Measurements from ENCODE around the gene MYLK2.

MYLK2 gene

DNA sequence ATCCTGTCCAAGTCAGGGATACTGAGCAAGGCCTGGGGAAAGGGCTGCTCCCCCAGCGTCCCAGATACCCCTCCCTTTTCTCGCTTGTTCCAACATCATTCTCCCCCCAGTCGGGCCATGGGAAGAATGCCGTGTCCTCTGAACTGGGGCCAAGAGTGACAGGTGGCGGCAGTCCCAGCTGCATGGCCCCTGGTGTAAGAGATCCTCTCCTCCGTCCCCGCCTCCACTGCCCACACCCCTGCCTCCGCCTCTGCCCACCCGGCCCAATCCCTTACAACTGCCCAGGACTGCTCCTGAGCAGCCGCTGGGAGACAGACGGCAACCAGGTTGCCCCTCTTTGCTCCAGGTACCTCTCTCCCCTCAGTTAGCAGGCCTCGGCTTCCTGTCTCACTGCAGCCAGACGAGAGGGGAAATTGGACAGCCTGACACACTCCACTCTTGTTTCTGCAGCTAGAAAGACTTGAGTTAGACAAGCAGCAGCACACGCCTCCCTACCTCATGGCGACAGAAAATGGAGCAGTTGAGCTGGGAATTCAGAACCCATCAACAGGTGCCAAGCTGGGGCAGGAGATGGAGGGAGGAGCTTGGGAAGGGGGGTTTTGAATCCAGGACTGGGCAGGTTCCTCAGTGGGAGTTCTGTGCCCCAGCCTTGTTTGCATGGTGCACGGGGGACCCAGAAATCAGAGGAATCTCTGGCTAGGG is at the start of gene MYLK2:
Gene MYLK2, plus strand, starts transcription at position 274 of the 702 bp plus-strand sequence. Its CDS starts 225 bp downstream, at position 499.
- Histone ChIP-seq H3K4me1 (peaks cover 23 to 35% (median 32%) of the 10 kb centered on the region in 10 experiments), H3K9ac (no peak within 1 kb of the TSS), H4K20me1 (peaks cover 0 to 21% (median 0%) of the 10 kb centered on the region in 11 experiments; a peak in 4 of 22 replicates), H3K4me2 (no peak within 1 kb of the TSS), H3K27ac (no peak within 1 kb of the TSS), H3K27me3 (peaks cover 0 to 6% (median 0%) of the 10 kb centered on the region in 11 experiments; a peak in 1 of 22 replicates), H3K36me3 (no peaks in the 10 kb centered on the region), H3K9me3 (replicated peaks in 1 of 11) (no peaks in the 10 kb centered on the region), H3K4me3 (no peak within 1 kb of the TSS)
- no peak for TF ChIP-seq Cebpa-rat (IDR thresholded peaks at IDR 0.05)

DNA sequence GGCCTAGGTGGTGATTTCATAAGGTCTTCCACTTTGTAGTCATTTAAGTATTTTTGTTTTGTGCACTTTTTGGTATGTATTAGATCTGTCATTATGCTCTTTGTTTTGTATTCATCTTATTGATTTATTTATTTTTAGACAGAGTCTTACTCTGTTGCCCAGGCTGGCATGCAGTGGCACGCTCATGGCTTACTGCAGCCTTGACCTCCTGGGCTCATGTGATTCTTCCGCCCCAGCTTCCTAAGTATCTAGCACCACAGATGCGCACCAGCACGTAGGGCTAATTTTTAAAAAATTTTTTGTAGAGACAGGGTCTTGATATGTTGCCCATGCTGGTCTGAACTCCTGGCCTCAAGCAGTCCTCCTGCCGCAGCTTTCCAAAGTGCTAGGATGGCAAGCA is 49.5 kb upstream of the MYLK2 start:
- Histone ChIP-seq H3K27ac (no peak overlapping the region), H3K27me3 (no peaks in the 10 kb centered on the region), H3K4me2 (no peak overlapping the region), H4K20me1 (peaks cover 0 to 35% (median 10%) of the 10 kb centered on the region in 11 experiments; a peak in 10 of 22 replicates), H3K9ac (no peak overlapping the region), H3K9me3 (replicated peaks in 1 of 11) (no peaks in the 10 kb centered on the region), H3K36me3 (peaks cover 24 to 100% (median 99%) of the 10 kb centered on the region in 11 experiments), H3K4me3 (no peak overlapping the region), H3K4me1 (no peaks in the 10 kb centered on the region)
- no peak for TF ChIP-seq Cebpa-rat (IDR thresholded peaks at IDR 0.05)

DNA sequence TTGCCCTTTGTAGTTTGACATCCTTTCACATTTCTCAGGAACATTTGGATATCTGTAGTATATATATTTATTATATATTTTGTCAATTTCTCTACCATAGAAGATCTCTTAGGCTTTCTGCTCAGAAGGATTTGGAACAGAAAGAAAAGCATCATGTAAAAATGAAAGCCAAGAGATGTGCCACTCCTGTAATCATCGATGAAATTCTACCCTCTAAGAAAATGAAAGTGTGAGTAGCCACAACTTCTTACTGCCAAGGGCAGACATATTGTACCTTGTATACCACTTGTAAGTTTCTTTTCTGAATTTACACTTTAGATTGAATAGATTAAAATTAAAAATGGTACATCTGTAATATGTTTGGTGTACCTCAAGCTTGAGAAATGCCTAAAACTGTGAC is 48.9 kb upstream of the MYLK2 start:
- no peak for TF ChIP-seq Cebpa-rat (IDR thresholded peaks at IDR 0.05)
- H3K27ac ChIP-seq, result no peak overlapping the region
- H3K27me3 ChIP-seq, result no peaks in the 10 kb centered on the region
- no peaks in the 10 kb centered on the region for H3K4me1 ChIP-seq
- H3K9me3 ChIP-seq (replicated peaks in 1 of 11), result no peaks in the 10 kb centered on the region
- H4K20me1 ChIP-seq, result peaks cover 0 to 36% (median 9%) of the 10 kb centered on the region in 11 experiments; a peak in 8 of 22 replicates
- H3K4me3 ChIP-seq, result no peak overlapping the region
- H3K9ac ChIP-seq, result no peak overlapping the region
- H3K4me2 ChIP-seq, result no peak overlapping the region
- peaks cover 24 to 100% (median 99%) of the 10 kb centered on the region in 11 experiments for H3K36me3 ChIP-seq

DNA sequence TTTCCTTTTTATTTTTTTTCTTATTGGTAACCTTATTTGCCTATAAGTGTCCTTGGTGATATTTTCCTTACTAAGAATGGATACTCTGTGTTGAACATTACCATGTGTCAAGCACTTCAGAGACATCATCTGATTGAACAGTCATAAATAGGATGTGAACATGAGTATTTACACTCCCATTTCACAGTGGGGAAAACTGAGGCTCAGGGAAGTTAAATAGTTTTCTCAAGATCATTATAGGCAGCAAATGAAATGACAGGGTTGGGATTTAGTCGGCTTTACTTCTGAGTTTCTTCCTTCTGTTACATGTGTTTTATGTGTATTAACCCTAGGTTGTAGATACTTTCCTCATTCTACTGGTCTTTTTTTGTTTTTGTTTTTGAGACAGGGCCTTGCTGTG is 44.7 kb upstream of the MYLK2 start:
- Histone ChIP-seq H3K4me2 (no peak overlapping the region), H3K4me3 (no peak overlapping the region), H3K9ac (no peak overlapping the region), H3K4me1 (no peaks in the 10 kb centered on the region), H4K20me1 (peaks cover 0 to 32% (median 8%) of the 10 kb centered on the region in 11 experiments; a peak in 10 of 22 replicates), H3K36me3 (peaks cover 36 to 100% (median 99%) of the 10 kb centered on the region in 11 experiments), H3K9me3 (replicated peaks in 1 of 11) (no peaks in the 10 kb centered on the region), H3K27me3 (no peaks in the 10 kb centered on the region), H3K27ac (no peak overlapping the region)
- no peak for TF ChIP-seq Cebpa-rat (IDR thresholded peaks at IDR 0.05)

DNA sequence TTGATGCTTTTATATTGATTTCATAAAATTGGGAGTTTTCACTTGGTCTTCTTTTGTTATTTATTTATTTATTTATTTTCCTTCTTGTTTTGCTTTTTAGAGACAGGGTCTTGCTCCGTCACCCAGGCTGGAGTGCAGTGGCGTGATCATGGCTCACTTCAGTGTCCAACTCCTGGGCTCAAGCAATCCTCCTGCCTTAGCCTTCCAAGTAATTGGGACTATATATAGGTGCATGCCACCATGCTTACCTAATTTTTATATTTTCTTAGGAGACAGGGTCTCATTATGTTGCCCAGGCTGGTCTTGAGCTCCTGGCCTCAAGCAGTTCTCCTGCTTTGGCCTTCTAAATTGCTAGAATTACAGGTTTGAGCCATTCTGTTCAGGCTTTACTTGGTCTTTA is 38.3 kb upstream of the MYLK2 start:
- Histone ChIP-seq H3K4me2 (no peak overlapping the region), H3K9ac (no peak overlapping the region), H3K27ac (no peak overlapping the region), H3K27me3 (no peaks in the 10 kb centered on the region), H3K36me3 (peaks cover 68 to 100% (median 99%) of the 10 kb centered on the region in 11 experiments), H3K9me3 (replicated peaks in 1 of 11) (no peaks in the 10 kb centered on the region), H4K20me1 (peaks cover 0 to 18% (median 6%) of the 10 kb centered on the region in 11 experiments; a peak in 7 of 22 replicates), H3K4me3 (no peak overlapping the region), H3K4me1 (no peaks in the 10 kb centered on the region)
- TF ChIP-seq Cebpa-rat (IDR thresholded peaks at IDR 0.05), result no peak

DNA sequence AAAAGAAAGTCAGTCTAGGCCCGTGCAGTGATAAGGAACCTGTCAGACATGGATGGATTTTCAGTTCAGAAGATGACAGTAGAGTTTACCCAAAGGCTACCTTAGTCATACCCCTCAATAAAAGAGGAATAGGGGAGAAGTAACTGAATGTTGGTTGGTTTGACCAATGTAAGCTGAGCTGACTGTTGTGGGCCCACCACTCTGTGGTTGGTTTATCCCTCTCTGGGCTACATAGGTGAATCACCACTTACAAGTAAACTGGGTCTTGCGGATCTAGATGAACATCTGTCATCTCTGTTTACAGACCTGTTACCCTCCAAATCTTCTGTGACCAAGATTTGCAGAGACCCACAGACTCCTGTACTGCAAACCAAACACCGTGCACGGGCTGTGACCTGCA is 37.2 kb upstream of the MYLK2 start:
- Histone ChIP-seq H3K9me3 (replicated peaks in 1 of 11) (no peaks in the 10 kb centered on the region), H3K36me3 (peaks cover 72 to 100% (median 100%) of the 10 kb centered on the region in 11 experiments), H3K4me2 (no peak overlapping the region), H3K27ac (no peak overlapping the region), H4K20me1 (peaks cover 0 to 19% (median 4%) of the 10 kb centered on the region in 11 experiments; a peak in 7 of 22 replicates), H3K4me1 (no peaks in the 10 kb centered on the region), H3K4me3 (no peak overlapping the region), H3K27me3 (no peaks in the 10 kb centered on the region), H3K9ac (no peak overlapping the region)
- no peak for TF ChIP-seq Cebpa-rat (IDR thresholded peaks at IDR 0.05)

DNA sequence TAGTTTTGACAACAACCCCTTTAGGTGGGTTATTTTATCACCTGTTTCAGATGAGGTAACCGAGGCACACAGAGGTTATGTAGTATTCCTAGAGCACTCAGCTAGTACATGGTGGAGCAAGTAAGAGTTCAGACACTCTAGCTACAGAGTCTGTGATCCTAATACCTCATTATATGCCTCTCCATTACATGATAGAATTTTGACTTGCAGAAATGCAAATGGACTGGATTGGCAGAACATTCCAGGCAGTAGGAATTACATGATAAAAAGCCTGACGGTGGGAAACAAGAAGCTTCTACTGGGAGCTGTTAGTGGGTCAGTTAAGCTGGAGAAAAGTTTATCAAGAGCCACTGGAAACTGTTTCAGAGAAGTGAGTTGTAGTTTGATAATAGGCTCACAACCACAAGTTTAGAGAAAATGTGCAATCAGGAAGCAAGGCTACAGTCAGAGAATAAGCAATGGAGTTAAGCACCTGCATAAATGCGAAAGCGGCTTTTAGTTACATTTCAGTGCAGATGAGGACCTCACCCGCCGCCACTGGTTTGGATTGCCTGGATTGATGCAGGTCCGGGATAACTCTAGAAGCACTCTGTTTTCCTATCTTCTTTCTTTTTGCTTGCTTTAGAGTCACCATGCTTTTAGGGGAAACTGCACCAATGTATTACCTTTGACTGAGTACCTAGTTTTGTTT is 34.7 kb upstream of the MYLK2 start:
- H3K27me3 ChIP-seq, result no peaks in the 10 kb centered on the region
- H3K4me3 ChIP-seq, result no peak overlapping the region
- peaks cover 0 to 28% (median 4%) of the 10 kb centered on the region in 11 experiments; a peak in 7 of 22 replicates for H4K20me1 ChIP-seq
- no peaks in the 10 kb centered on the region for H3K9me3 ChIP-seq (replicated peaks in 1 of 11)
- H3K9ac ChIP-seq, result no peak overlapping the region
- H3K36me3 ChIP-seq, result peaks cover 48 to 100% (median 100%) of the 10 kb centered on the region in 11 experiments
- H3K4me1 ChIP-seq, result no peaks in the 10 kb centered on the region
- no peak overlapping the region for H3K27ac ChIP-seq
- no peak overlapping the region for H3K4me2 ChIP-seq
- TF ChIP-seq Cebpa-rat (IDR thresholded peaks at IDR 0.05), result no peak

DNA sequence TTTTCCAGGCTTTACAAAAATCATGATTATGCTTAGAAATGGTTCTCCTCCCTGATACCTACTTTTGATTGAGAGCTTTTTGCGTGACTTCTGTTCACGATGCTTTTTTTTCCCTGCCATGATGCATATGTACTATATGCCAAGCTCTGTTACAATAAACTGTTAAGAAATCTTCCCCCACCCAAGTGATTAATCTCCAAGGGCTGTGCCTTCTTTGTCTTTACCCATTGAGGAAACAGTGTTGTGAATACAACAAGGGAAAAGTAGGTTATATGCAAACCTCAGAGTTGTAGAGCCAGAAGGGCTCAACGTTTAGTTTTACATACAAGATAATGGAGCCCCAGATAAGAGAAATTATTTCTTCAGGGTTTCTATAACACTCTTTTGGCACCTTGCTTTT is 34.1 kb upstream of the MYLK2 start:
- no peaks in the 10 kb centered on the region for H3K4me1 ChIP-seq
- peaks cover 46 to 100% (median 100%) of the 10 kb centered on the region in 11 experiments for H3K36me3 ChIP-seq
- H3K4me3 ChIP-seq, result no peak overlapping the region
- no peaks in the 10 kb centered on the region for H3K9me3 ChIP-seq (replicated peaks in 1 of 11)
- no peak overlapping the region for H3K27ac ChIP-seq
- H3K27me3 ChIP-seq, result no peaks in the 10 kb centered on the region
- peaks cover 0 to 22% (median 9%) of the 10 kb centered on the region in 11 experiments; a peak in 8 of 22 replicates for H4K20me1 ChIP-seq
- no peak for TF ChIP-seq Cebpa-rat (IDR thresholded peaks at IDR 0.05)
- no peak overlapping the region for H3K9ac ChIP-seq
- H3K4me2 ChIP-seq, result no peak overlapping the region

DNA sequence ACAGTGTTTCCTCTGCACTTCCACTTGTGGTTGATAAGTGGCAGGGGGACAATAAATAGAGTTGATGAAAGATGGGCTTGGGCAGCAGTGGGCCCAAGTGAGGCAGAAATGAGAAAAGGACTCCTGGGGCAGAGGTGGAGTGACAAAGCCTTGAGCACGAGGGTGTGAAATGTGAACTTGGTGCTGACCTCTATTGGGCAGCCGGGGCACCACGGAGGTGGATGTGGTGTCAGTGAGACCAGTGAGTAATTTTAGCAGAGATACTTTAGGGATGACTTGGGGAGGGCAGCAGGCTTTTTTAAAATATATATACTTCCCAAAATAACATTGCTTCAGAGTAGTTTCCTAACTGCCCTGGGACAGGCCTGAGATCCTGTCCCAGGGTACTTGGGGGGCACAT is 30.6 kb upstream of the MYLK2 start:
- peaks cover 31 to 100% (median 98%) of the 10 kb centered on the region in 11 experiments for H3K36me3 ChIP-seq
- H3K27me3 ChIP-seq, result no peaks in the 10 kb centered on the region
- no peak overlapping the region for H3K4me3 ChIP-seq
- H3K4me2 ChIP-seq, result no peak overlapping the region
- no peaks in the 10 kb centered on the region for H3K9me3 ChIP-seq (replicated peaks in 1 of 11)
- H4K20me1 ChIP-seq, result peaks cover 0 to 33% (median 5%) of the 10 kb centered on the region in 11 experiments; a peak in 7 of 22 replicates
- no peak for TF ChIP-seq Cebpa-rat (IDR thresholded peaks at IDR 0.05)
- no peak overlapping the region for H3K9ac ChIP-seq
- no peaks in the 10 kb centered on the region for H3K4me1 ChIP-seq
- no peak overlapping the region for H3K27ac ChIP-seq
